NCI-H446 (cell line): ENCODE data around the gene RASGRP4.

Experiments
- DNase-seq, 2 experiments: peaks; one replicate each; lab custom pipeline; 2025; lab: John Stamatoyannopoulos, UW

The RASGRP4 gene

GRCh38 chr19:38389101-38389925 is 36.7 kb downstream of the RASGRP4 start:
- no peak for DNase-seq

- DNase-seq = peak; percentile 53 to 85
These were observed 37.5 kb downstream of the RASGRP4 start, which contains the start of gene SPRED3 for GRCh38 chr19:38388349-38389100. SPRED3 (plus strand) TSS chr19:38388697; CDS start chr19:38390303, 1,606 bp downstream.

- DNase-seq = peak; percentile 91 to 95
These were observed 38.3 kb downstream of the RASGRP4 start, which contains the start of gene GGN for GRCh38 chr19:38387550-38388348. GGN (minus strand) TSS chr19:38388034; CDS start chr19:38387261, 773 bp downstream.

- no peak for DNase-seq
These were observed 39.0 kb downstream of the RASGRP4 start for GRCh38 chr19:38386971-38387549.

DNA sequence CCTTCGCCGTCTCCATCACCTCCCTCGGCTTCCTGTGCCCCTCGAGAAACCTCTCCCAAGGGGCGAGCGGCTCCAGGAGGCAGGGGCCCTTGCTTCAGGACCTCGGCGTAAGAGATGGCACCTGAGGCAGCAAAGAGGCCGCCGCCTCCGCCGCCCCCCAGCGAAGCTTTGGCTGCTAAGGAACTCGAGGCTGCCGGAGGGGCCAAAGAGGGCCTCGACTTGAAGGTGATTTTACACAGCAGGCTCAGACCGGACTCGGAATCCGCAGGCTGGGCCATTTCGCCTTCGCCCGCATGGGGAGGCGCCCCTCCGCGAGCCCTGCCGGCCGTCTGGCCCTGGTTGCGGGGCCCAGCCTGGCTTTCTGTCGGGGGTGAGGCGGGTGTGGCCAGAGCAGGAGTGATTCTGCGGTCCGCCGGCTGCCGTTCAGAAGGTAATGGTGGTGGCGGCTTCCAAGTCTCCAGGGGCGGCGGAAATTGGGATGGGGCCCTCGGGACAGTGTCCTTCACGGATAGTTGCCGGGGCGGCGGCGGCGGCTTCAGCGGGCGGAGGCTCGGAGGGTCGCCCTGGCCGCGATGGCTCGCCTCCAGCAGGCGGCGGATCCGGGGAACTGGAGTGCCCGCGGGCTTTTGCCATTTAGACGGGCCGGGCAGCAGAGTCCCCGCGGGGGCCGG is 39.6 kb downstream of the RASGRP4 start:
- DNase-seq = no peak

GRCh38 chr19:38385804-38386257 is 40.2 kb downstream of the RASGRP4 start:
- DNase-seq = no peak

- no peak for DNase-seq
These were observed 40.8 kb downstream of the RASGRP4 start for GRCh38 chr19:38385057-38385803.

GRCh38 chr19:38384209-38385027 is 41.6 kb downstream of the RASGRP4 start:
- DNase-seq = no peak

DNA sequence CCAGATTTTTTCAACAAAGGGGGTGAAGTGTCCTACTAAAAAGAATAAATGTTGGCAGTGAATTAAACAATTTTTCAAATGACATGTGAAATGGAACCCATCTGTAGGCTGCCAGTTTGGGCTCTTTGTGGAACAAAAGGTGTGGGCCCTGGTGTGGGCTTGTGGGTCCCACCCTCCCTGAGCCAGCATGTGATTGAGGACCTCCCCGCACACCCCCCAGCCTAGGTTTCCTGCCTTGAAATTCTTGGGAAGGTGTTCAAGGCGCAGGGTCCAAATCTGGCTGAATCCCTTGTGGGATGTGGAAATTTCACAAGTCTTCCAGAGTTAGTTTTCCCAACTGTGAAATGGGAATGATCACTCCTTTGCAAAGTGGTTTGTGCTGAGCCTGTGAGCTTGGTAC is 42.3 kb downstream of the RASGRP4 start:
- no peak for DNase-seq

DNA sequence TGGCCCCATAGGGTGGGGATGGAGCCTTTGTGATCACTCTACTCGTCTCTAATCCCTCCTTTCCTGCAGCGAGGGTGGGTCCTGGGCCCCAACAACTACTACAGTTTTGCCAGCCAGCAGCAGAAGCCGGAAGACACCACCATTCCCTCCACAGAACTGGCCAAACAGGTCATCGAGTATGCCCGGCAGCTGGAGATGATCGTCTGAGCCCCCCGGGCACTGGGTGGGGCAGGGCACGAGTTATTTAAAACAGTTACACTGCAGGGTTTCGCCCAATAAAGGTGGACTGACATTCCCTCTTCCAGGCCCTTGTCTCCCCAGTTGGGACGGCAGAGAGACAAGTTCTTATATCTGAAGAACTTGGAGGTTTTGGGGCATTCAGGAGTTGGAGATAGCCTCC is 42.8 kb downstream of the RASGRP4 start:
- DNase-seq = no peak

- DNase-seq = no peak
These were observed 44.9 kb downstream of the RASGRP4 start for GRCh38 chr19:38381138-38381537.

- DNase-seq = no peak
These were observed 47.2 kb downstream of the RASGRP4 start for GRCh38 chr19:38378866-38379265.

GRCh38 chr19:38377052-38377451 is 49.0 kb downstream of the RASGRP4 start:
- no peak for DNase-seq

DNA sequence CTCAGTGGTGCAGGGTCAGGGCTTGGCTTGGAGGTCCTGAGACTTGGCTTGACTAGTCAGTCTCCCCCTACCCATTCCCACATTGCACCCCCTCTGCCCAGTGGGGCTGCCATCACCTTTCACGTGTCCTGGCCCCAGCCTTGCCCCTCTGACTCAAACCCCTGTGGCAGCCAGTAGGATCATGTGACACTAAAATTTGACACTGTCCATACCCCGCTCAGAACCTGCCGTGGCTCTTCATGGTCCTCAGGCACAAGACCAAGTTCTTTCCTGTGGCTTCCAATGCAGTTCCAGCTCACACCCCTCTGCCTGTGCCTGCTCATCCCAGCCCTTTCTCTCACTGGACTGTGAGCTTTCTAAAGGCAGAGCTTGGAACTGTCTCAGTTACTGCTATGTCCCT is 49.4 kb downstream of the RASGRP4 start:
- no peak for DNase-seq

DNA sequence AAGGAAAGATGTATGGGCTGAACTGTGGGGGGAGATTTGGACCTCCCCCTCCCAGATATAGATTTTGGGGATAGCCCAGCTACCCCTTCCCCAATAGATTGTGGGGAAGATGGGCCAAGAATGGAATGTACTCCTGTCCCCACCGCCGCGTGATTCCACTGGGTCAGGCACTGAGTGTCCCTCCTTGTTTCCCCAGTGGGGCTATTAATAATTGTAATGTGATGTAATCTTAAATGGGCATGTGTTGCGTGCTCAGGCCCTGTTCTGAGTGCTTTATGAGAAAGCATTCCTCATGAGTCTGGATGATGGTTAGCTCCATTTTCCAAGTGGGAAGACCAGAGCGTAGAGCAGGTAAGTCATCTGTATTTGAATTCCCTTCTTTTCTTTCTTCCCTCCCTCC is 50.3 kb downstream of the RASGRP4 start:
- DNase-seq = no peak

GRCh38 chr19:38375098-38375493 is 50.9 kb downstream of the RASGRP4 start:
- DNase-seq = no peak

DNA sequence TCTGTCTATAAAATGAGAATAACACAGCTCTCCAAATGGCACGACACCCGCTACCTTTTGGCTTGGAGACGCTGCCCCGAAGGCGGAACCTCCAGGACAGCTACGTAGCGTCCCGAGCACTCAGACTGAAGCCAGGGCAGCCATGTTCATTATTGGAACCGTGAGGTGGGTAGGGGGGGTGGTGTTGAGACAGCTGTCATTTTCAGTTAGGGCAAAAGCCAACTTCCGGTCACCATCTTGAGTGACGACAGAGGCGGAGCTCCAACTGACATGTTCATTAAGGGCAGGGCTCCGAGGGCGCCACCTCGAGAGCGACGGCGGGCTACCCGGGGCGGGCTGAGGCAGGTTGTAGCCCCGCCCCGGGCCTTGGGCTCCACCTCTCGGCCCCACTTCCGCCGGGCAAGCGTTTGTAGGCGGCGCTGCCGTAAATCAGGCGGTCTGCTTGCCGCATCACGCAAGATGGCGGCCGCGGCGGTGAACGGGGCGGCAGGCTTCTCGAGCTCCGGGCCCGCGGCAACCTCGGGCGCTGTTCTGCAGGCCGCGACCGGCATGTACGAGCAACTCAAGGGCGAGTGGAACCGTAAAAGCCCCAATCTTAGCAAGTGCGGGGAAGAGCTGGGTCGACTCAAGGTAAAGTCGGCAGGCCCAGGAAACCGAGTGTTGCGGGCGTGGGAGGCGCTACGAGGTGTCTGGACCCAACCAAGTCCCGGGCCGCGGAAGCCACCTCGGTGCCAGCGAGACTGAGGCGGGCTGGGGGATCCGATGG is 51.5 kb downstream of the RASGRP4 start, which contains the start of gene PSMD8:
TSS of gene PSMD8 (plus strand) at position 240 of the 766 bp plus-strand sequence. CDS start at position 271, 31 bp downstream.
- DNase-seq = peak; percentile 98 to 100

- no peak for DNase-seq
These were observed 52.1 kb downstream of the RASGRP4 start for GRCh38 chr19:38373907-38374331.

DNA sequence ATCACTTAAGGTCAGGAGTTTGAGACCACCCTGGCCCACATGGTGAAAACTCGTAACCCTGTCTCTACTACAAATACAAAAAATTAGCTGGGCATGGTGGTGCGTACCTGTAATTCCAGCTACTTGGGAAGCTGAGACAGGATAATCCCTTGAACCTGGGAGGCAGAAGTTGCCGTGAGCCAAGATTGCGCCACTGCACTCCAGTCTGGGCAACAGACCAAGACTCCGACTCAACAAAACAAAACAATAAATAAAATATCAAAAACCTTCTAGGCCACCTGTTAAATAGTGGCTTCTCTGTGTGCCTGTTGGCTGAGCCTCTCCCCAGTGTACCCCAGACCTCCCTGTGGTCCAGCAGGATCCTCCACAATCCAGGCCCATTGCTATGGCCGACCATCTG is 54.9 kb downstream of the RASGRP4 start:
- no peak for DNase-seq
